Spleen (tissue), 7 donors: ENCODE measurements around the gene JSRP1.

Experiments used
- CTCF ChIP-seq, 11 experiments: fragments of 200-600 bp in 7 of 11; fragments of 450-650 bp in 4 of 11; sonication (generic) in 4 of 11; IDR thresholded peaks in 8 of 11; conservative IDR thresholded peaks in 3 of 11; 1 replicate in 7 of 11; 2 replicates in 4 of 11; pipeline versions ENCODE4 v1.4.0 to v1.8.0; 2016 to 2021; ENCODE audit warnings: antibody characterized with exemption in 11 of 11, inconsistent platforms in 4 of 11, mild to moderate bottlenecking in 1 of 11
- POLR2A ChIP-seq, 3 donors: fragments of 450-650 bp; IDR thresholded peaks; one replicate each; pipeline ENCODE4 v1.5.1; 2017; ENCODE audit warnings: antibody characterized with exemption in 3 of 3, mild to moderate bottlenecking in 1 of 3
- donor health status: DM: no; HTN: no; CAD: no; lungs with moderate emphysema.
- donor health status: DM: no; HTN: no; CAD: no.
- donor health status: DM: no; HTN: no; CAD: no.

- TF ChIP-seq POLR2A (IDR thresholded peaks at IDR 0.05) (no peak), CTCF (IDR thresholded peaks at IDR 0.05 in 8 of 11, conservative IDR thresholded peaks at IDR 0.05 in 3 of 11) (peak in 8 of 11 experiments; percentile 7 to 47 (median 36))
Observed at GRCh38 chr19:2207991-2208860, 48.0 kb downstream of the JSRP1 start.
